T-helper 1 cell treated with Interleukin-12 subunit alpha and Interleukin-12 subunit beta and Interleukin-4 antibody, amounts not matched to agents 30 μg/mL and 1 μg/mL, for 36 hours (primary cell): Measurements from ENCODE around the gene ASXL2.
"Not testable (repeated sequence)": the region's sequence is repeated elsewhere in the genome, so short reads cannot be mapped to it uniquely, and the experiment has no call there.

Experiments
- H3K27ac Mint-ChIP-seq: one replicate; pipeline ENCODE4 v1.8.0; 2021; ENCODE audit warnings: mild to moderate bottlenecking, mixed read lengths
- H3K27me3 Mint-ChIP-seq: one replicate; pipeline ENCODE4 v1.8.0; 2021; ENCODE audit warnings: low read depth, mixed read lengths
- H3K36me3 Mint-ChIP-seq: one replicate; pipeline ENCODE4 v1.8.0; 2021; ENCODE audit warnings: low read depth, mixed read lengths
- H3K4me1 Mint-ChIP-seq: one replicate; pipeline ENCODE4 v1.8.0; 2021; ENCODE audit warnings: low read depth, mixed read lengths
- H3K4me3 Mint-ChIP-seq: one replicate; pipeline ENCODE4 v1.8.0; 2021; ENCODE audit warnings: mild to moderate bottlenecking, moderate library complexity, mixed read lengths
- H3K9me3 Mint-ChIP-seq: one replicate; pipeline ENCODE4 v1.8.0; 2021; ENCODE audit warnings: mixed read lengths

Gene ASXL2

GRCh38 chr2:25726522-25726921 is 151.8 kb downstream of the ASXL2 start:
- H3K4me3 Mint-ChIP-seq = no peak overlapping the region
- no peaks in the 10 kb centered on the region for H3K36me3 Mint-ChIP-seq
- peaks cover 6% of the 10 kb centered on the region for H3K27me3 Mint-ChIP-seq
- no peaks in the 10 kb centered on the region for H3K9me3 Mint-ChIP-seq
- H3K4me1 Mint-ChIP-seq = no peaks in the 10 kb centered on the region
- no peak overlapping the region for H3K27ac Mint-ChIP-seq

GRCh38 chr2:25725877-25726276 is 152.4 kb downstream of the ASXL2 start:
- H3K9me3 Mint-ChIP-seq = no peaks in the 10 kb centered on the region
- no peaks in the 10 kb centered on the region for H3K4me1 Mint-ChIP-seq
- H3K27me3 Mint-ChIP-seq = peaks cover 3% of the 10 kb centered on the region
- no peak overlapping the region for H3K4me3 Mint-ChIP-seq
- no peak overlapping the region for H3K27ac Mint-ChIP-seq
- H3K36me3 Mint-ChIP-seq = no peaks in the 10 kb centered on the region

GRCh38 chr2:25724756-25725155 is 153.5 kb downstream of the ASXL2 start:
- no peak overlapping the region for H3K4me3 Mint-ChIP-seq
- no peaks in the 10 kb centered on the region for H3K9me3 Mint-ChIP-seq
- no peak overlapping the region for H3K27ac Mint-ChIP-seq
- H3K27me3 Mint-ChIP-seq = peaks cover 3% of the 10 kb centered on the region
- H3K36me3 Mint-ChIP-seq = no peaks in the 10 kb centered on the region
- no peaks in the 10 kb centered on the region for H3K4me1 Mint-ChIP-seq

- Mint-ChIP-seq H3K36me3 (no peaks in the 10 kb centered on the region), H3K27me3 (peaks cover 6% of the 10 kb centered on the region), H3K27ac (no peak overlapping the region), H3K9me3 (no peaks in the 10 kb centered on the region), H3K4me3 (no peak overlapping the region), H3K4me1 (peaks cover 4% of the 10 kb centered on the region)
These were observed 156.1 kb downstream of the ASXL2 start for GRCh38 chr2:25722224-25722623.

- Mint-ChIP-seq H3K4me1 (peaks cover 4% of the 10 kb centered on the region), H3K9me3 (no peaks in the 10 kb centered on the region)
These were observed 157.7 kb downstream of the ASXL2 start for GRCh38 chr2:25720575-25720974.

GRCh38 chr2:25714740-25715139 is 163.5 kb downstream of the ASXL2 start:
- no peak overlapping the region for H3K27ac Mint-ChIP-seq
- H3K9me3 Mint-ChIP-seq = no peaks in the 10 kb centered on the region
- no peak overlapping the region for H3K4me3 Mint-ChIP-seq
- peaks cover 18% of the 10 kb centered on the region for H3K4me1 Mint-ChIP-seq
- no peaks in the 10 kb centered on the region for H3K36me3 Mint-ChIP-seq
- peaks cover 12% of the 10 kb centered on the region for H3K27me3 Mint-ChIP-seq

More at GRCh38 chr2:25720575-25720974, 157.7 kb downstream of the ASXL2 start:
- Mint-ChIP-seq H3K27ac (no peak overlapping the region), H3K4me3 (no peak overlapping the region), H3K36me3 (no peaks in the 10 kb centered on the region), H3K27me3 (peaks cover 6% of the 10 kb centered on the region)

GRCh38 chr2:25712455-25712854 is 165.8 kb downstream of the ASXL2 start:
- H3K27me3 Mint-ChIP-seq = peaks cover 14% of the 10 kb centered on the region
- no peaks in the 10 kb centered on the region for H3K9me3 Mint-ChIP-seq
- H3K27ac Mint-ChIP-seq = no peak overlapping the region
- H3K4me3 Mint-ChIP-seq = no peak overlapping the region
- peaks cover 14% of the 10 kb centered on the region for H3K4me1 Mint-ChIP-seq
- no peaks in the 10 kb centered on the region for H3K36me3 Mint-ChIP-seq

GRCh38 chr2:25711675-25712354 is 166.5 kb downstream of the ASXL2 start:
- Mint-ChIP-seq H3K4me3 (peak overlapping the region; percentile 27), H3K36me3 (no peaks in the 10 kb centered on the region), H3K27me3 (peaks cover 14% of the 10 kb centered on the region), H3K4me1 (peaks cover 14% of the 10 kb centered on the region), H3K9me3 (no peaks in the 10 kb centered on the region), H3K27ac (no peak overlapping the region)

GRCh38 chr2:25710750-25711149 is 167.5 kb downstream of the ASXL2 start:
- H3K4me1 Mint-ChIP-seq = peaks cover 14% of the 10 kb centered on the region
- no peak overlapping the region for H3K4me3 Mint-ChIP-seq
- H3K9me3 Mint-ChIP-seq = no peaks in the 10 kb centered on the region
- H3K27me3 Mint-ChIP-seq = peaks cover 14% of the 10 kb centered on the region
- no peaks in the 10 kb centered on the region for H3K36me3 Mint-ChIP-seq
- no peak overlapping the region for H3K27ac Mint-ChIP-seq

GRCh38 chr2:25709349-25709748 is 168.9 kb downstream of the ASXL2 start:
- H3K36me3 Mint-ChIP-seq = no peaks in the 10 kb centered on the region

GRCh38 chr2:25707927-25708590 is 170.2 kb downstream of the ASXL2 start:
- Mint-ChIP-seq H3K9me3 (no peaks in the 10 kb centered on the region), H3K36me3 (no peaks in the 10 kb centered on the region), H3K4me1 (peaks cover 14% of the 10 kb centered on the region), H3K4me3 (no peak overlapping the region), H3K27ac (no peak overlapping the region), H3K27me3 (peaks cover 13% of the 10 kb centered on the region)

More at GRCh38 chr2:25709349-25709748, 168.9 kb downstream of the ASXL2 start:
- Mint-ChIP-seq H3K27ac (no peak overlapping the region), H3K4me3 (no peak overlapping the region), H3K27me3 (peaks cover 14% of the 10 kb centered on the region), H3K9me3 (no peaks in the 10 kb centered on the region), H3K4me1 (peaks cover 14% of the 10 kb centered on the region)

- H3K27ac Mint-ChIP-seq, H3K36me3 Mint-ChIP-seq: not testable (repeated sequence)
These were observed 172.7 kb downstream of the ASXL2 start for GRCh38 chr2:25705575-25705974.

GRCh38 chr2:25701801-25702200 is 176.5 kb downstream of the ASXL2 start:
- Mint-ChIP-seq H3K4me1 (peaks cover 3% of the 10 kb centered on the region), H3K27ac (no peak overlapping the region), H3K36me3 (no peaks in the 10 kb centered on the region), H3K9me3 (no peaks in the 10 kb centered on the region), H3K27me3 (no peaks in the 10 kb centered on the region), H3K4me3 (no peak overlapping the region)

More at GRCh38 chr2:25705575-25705974, 172.7 kb downstream of the ASXL2 start:
- H3K9me3 Mint-ChIP-seq, H3K27me3 Mint-ChIP-seq, H3K4me3 Mint-ChIP-seq, H3K4me1 Mint-ChIP-seq: not testable (repeated sequence)

- no peak overlapping the region for H3K27ac Mint-ChIP-seq
- H3K36me3 Mint-ChIP-seq = no peaks in the 10 kb centered on the region
- H3K9me3 Mint-ChIP-seq = no peaks in the 10 kb centered on the region
- no peaks in the 10 kb centered on the region for H3K27me3 Mint-ChIP-seq
- peaks cover 3% of the 10 kb centered on the region for H3K4me1 Mint-ChIP-seq
- no peak overlapping the region for H3K4me3 Mint-ChIP-seq
These were observed 178.0 kb downstream of the ASXL2 start for GRCh38 chr2:25700221-25700660.

GRCh38 chr2:25699216-25699615 is 179.1 kb downstream of the ASXL2 start:
- H3K27ac Mint-ChIP-seq = no peak overlapping the region
- H3K9me3 Mint-ChIP-seq = no peaks in the 10 kb centered on the region
- no peak overlapping the region for H3K4me3 Mint-ChIP-seq
- H3K36me3 Mint-ChIP-seq = no peaks in the 10 kb centered on the region
- H3K27me3 Mint-ChIP-seq = no peaks in the 10 kb centered on the region
- H3K4me1 Mint-ChIP-seq = peaks cover 3% of the 10 kb centered on the region
